HepG2 (cell line): Measurements from ENCODE around the gene ANKRD11.
"Not testable (repeated sequence)": the region's sequence is repeated elsewhere in the genome, so short reads cannot be mapped to it uniquely, and the experiment has no call there.

Experiments
- ARHGAP35 ChIP-seq: sonication (generic); formaldehyde crosslinking; IDR thresholded peaks from 2 replicates; pipeline ENCODE4 v1.9.0; 2022; ENCODE audit warnings: mild to moderate bottlenecking, inconsistent platforms, moderate library complexity, missing genetic modification reagents, borderline replicate concordance
- CTCF ChIP-seq: sonication (generic); formaldehyde crosslinking; IDR thresholded peaks from 2 replicates; pipeline ENCODE4 v1.5.0; 2020; ENCODE audit warnings: mild to moderate bottlenecking, missing genetic modification reagents, moderate library complexity
- GLMP ChIP-seq: sonication (generic); formaldehyde crosslinking; IDR thresholded peaks from 2 replicates; pipeline ENCODE4 v1.9.0; 2021; ENCODE audit warnings: missing genetic modification reagents, mild to moderate bottlenecking, borderline replicate concordance
- HMG20B ChIP-seq: conservative IDR thresholded peaks from 2 replicates; pipeline ENCODE4 v1.6.1; 2016; ENCODE audit warnings: missing genetic modification reagents, missing compliant biosample characterization
- JUNB ChIP-seq: sonication (generic); formaldehyde crosslinking; IDR thresholded peaks from 2 replicates; pipeline ENCODE4 v1.8.0; 2022; ENCODE audit warnings: missing genetic modification reagents, mild to moderate bottlenecking, borderline replicate concordance
- MAX ChIP-seq: IDR thresholded peaks from 2 replicates; pipeline ENCODE4 v1.6.1; 2012; ENCODE audit warnings: inconsistent platforms
- MTA3 ChIP-seq: sonication (generic); formaldehyde crosslinking; IDR thresholded peaks from 2 replicates; pipeline ENCODE4 v1.4.0; 2020; ENCODE audit warnings: missing genetic modification reagents
- POLR2AphosphoS5 ChIP-seq: IDR thresholded peaks from 2 replicates; pipeline ENCODE4 v1.6.1; 2012; ENCODE audit warnings: low read depth, low read length
- RAD51 ChIP-seq: fragments of 450-650 bp; IDR thresholded peaks from 2 replicates; pipeline ENCODE4 v1.6.1; 2016; ENCODE audit warnings: borderline replicate concordance
- STAG1 ChIP-seq: sonication (generic); formaldehyde crosslinking; IDR thresholded peaks from 2 replicates; pipeline ENCODE4 v1.4.0; 2020; ENCODE audit warnings: missing genetic modification reagents
- TCF7L2 ChIP-seq: IDR thresholded peaks from 2 replicates; pipeline ENCODE4 v1.6.1; 2011; ENCODE audit warnings: mild to moderate bottlenecking, low read depth, low read length, moderate library complexity
- ZNF503 ChIP-seq: sonication (generic); formaldehyde crosslinking; IDR thresholded peaks from 2 replicates; pipeline ENCODE4 v1.4.0; 2020; ENCODE audit warnings: missing genetic modification reagents

GRCh38 chr16:89433363-89433984 is 56.9 kb downstream of the ANKRD11 start:
- not testable (repeated sequence) for TF ChIP-seq JUNB (CRISPR knock-in tag); ARHGAP35 (CRISPR knock-in tag); CTCF; POLR2AphosphoS5; MAX; RAD51; HMG20B (CRISPR knock-in tag); STAG1 (CRISPR knock-in tag); TCF7L2; GLMP; MTA3 (CRISPR knock-in tag); ZNF503
